Hematopoietic multipotent progenitor cell (in vitro differentiated cells): ENCODE data around the gene PRKCB. TPM values are rescaled to one million over a fixed set of nuclear protein-coding genes. Genes with fewer than 3 reads are reported as not detected.

ENCODE experiments used
- DNase-seq, 3 donors: peaks; one replicate each; pipeline ENCODE4 v3.0.0-alpha.2; 2011 to 2015; ENCODE audit warnings: low read depth in 2 of 3, low spot score in 2 of 3
- total RNA-seq: library from RNA; depleted of rRNA; stranded (reverse); fragments of >200 nt; gene quantifications from one replicate; pipeline ENCODE4 v1.2.3, GENCODE V29; 2012

The PRKCB gene
- total RNA-seq, 1 donor, result 71.6 TPM

DNA sequence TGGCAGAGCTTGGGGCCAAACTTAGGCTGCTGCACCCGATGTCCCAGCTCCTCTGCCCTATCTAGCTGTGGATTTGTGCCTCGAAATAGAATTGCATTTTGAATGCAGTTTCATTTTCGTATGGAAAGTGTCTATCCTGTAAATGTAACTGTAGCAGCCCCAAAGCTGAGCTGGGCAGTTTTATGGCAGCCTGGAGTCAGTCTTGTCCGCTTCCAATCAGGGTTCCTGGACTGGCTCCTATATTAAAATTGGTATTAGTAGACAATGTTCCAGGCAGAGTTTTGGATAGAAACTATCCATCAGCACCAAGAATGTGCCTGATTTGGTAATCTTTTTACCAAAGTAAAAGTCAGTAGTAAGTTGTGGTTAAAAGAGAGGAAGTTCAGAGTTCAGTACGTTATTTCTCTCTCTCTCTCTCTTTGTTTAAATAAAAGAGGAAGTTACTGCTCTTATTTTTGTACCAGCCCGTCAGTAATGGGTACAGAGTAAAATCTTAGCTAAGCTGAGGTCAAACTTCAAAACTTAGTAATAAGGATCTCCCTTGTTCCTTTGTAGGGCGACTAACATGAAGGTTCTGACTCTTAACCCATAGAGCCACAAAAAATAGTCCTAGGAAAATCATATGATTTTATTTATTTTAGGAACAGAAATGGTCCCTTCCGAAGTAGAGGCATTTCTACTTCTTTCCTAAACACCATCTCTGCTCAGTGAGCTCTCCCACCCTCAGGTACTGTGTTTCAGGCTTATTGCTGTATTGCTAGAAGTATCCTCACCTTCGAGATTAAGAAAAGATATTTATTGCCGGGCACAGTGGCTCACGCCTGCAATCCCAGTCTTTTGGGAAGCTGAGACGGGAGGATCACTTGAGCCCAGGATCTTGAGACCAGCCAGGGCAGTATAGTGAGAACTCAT is 28.0 kb downstream of the PRKCB start:
- DNase-seq, result peak in 2 of 3 donors; percentile 60 to 90

DNA sequence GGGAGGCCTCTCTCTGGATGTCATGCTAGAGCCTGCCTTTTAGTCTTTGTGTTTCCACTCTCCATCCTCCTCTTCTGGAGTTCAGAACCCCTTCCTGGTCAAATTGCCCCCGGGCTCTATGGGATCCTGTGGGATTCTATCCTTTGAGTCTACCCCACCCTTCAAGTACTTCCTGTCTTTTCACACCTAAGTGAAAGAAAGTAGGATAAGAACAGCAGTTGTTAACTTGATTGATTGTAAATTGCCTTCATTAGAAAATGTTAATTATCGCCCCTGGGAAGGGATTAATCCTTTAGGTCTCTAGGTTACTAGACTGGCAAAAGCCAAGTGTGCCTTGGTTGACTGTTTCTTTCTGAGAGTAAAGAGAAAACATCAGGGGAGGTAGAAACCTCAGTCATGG is 30.1 kb downstream of the PRKCB start:
- no peak for DNase-seq

GRCh38 chr16:23866621-23867020 is 30.8 kb downstream of the PRKCB start:
- DNase-seq, result no peak

- DNase-seq, result no peak
Observed at GRCh38 chr16:23867566-23867965, 31.8 kb downstream of the PRKCB start.

DNA sequence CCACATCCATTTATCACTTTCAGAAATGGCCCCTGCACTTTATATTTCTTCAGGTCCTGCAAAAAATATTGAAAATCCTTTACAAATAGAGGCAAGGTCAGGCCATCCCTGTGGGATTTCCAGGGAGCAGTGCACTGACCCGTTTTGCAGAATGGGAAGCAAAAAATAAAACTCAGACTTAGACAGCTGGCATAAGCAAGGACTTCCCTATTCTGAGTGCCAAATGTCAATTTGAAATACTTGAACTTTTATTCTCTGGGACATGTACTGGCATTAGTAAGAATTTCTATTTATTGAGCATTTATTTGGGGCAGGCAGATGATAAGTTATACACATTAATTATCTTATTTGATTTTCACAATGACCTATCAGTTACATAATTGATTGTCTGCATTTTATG is 32.4 kb downstream of the PRKCB start:
- peak in 1 of 3 donors; percentile 24 for DNase-seq

DNA sequence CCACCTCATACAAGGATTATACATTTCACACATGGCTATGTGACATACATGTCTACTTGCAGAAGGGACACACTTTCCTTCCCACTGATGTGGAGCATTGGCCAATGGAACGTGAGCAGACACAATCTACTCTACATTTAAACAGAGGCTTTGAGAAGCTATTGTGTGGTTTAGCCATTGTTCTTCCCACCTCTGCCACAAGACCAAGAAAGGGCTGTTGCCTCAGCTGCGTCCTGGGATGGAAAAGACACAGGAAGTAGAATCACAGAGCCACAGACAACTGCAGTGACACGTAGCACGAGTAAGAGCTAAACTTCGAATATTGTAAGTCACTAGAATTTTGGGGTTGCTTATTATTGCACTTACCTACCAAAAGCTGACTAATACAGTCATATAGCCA is 33.3 kb downstream of the PRKCB start:
- no peak for DNase-seq

DNA sequence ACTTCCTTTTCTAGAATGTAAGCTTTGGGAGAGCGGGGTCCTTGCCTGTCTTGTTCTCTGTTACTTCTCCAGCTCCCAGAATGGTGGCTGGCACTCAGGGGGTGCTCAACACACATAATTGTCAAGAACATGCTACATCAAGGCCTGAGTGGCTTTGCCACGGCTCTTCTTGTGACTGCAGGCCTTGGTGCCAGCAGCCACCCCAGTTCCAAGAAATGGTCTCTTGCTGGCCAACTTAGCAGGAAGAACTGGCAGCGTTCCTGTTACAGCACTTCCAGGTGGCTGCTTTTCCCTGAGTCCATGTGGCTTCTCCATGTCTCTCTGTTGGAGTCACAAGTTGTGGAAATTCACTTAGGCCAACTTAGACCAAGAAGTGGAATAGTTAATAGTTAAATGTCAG is 36.1 kb downstream of the PRKCB start:
- DNase-seq, result no peak

GRCh38 chr16:23874613-23875294 is 39.0 kb downstream of the PRKCB start:
- peak in 1 of 3 donors; percentile 36 for DNase-seq

GRCh38 chr16:23876256-23876896 is 40.6 kb downstream of the PRKCB start:
- no peak for DNase-seq

- DNase-seq, result peak in 1 of 3 donors; percentile 67
Observed at GRCh38 chr16:23877107-23878070, 41.6 kb downstream of the PRKCB start.

DNA sequence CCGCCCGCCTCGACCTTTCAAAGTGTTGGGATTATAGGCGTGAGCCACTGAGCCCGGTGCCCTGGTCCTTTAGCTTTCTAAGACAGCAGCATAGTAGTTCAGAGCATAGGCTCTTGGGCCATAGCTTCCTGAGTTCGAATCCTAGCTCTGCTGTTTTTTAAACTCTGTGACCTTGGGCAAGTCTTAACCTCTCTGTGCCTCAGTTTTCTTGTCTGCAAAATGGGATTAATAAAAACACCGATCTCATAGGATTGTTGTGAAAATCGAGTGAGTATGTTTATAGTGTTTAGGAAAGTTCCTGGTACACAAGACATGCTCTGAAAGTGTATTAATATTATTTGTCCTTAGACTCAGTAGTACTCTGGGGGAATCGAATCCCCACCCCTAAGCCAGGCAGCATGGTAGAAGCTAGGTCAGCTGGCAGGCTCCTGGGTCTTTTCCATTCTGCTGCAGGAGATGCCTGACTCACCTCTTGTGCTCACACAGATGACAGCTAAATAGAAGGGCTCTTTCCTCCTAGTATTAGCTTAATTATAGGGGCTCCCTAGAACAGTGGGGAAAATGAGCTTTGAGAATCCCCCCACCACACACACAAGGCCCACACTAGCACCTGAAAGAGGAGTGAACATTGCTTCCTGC is 44.1 kb downstream of the PRKCB start:
- no peak for DNase-seq

DNA sequence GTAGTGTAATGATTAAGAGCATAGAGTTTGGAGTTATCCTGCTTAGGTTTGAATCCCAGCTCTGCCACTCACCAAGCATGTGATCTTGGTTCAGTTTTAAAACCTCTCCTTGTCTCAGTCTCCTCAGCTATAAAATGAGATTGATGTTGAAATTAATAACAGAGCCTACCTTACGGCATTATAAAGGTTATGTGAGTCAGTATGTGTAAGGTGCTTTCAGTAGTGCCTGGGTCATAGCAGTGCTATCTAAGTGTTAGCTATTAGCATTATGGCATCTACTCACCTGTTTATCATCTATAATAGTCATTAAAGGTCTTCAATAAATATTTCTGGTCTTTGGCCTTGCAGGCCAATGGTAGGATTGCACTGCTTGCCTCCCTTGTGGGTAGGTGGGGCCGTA is 53.4 kb downstream of the PRKCB start:
- DNase-seq, result no peak

GRCh38 chr16:23893986-23894385 is 58.2 kb downstream of the PRKCB start:
- no peak for DNase-seq

DNA sequence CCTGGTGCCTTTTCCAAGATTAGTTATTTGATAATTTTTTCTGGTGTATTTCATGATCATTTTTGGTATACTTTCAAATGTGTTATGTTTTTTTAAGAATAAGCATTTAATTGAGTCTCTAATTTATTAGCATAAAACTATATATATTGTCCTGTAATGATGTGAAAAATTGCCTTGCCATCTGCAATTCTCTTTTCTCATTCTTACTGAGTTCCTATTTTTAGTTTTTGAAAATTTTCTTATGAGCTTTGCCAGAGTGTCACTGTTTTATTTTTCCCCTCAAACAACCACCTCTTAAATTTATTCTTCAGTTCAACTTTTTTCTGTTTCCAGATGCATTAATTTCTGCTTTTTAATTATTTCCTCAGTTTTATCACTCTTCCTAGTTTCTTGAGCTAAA is 59.3 kb downstream of the PRKCB start:
- DNase-seq, result no peak

GRCh38 chr16:23896832-23897821 is 61.3 kb downstream of the PRKCB start:
- DNase-seq, result peak in 2 of 3 donors; percentile 71 to 79

DNA sequence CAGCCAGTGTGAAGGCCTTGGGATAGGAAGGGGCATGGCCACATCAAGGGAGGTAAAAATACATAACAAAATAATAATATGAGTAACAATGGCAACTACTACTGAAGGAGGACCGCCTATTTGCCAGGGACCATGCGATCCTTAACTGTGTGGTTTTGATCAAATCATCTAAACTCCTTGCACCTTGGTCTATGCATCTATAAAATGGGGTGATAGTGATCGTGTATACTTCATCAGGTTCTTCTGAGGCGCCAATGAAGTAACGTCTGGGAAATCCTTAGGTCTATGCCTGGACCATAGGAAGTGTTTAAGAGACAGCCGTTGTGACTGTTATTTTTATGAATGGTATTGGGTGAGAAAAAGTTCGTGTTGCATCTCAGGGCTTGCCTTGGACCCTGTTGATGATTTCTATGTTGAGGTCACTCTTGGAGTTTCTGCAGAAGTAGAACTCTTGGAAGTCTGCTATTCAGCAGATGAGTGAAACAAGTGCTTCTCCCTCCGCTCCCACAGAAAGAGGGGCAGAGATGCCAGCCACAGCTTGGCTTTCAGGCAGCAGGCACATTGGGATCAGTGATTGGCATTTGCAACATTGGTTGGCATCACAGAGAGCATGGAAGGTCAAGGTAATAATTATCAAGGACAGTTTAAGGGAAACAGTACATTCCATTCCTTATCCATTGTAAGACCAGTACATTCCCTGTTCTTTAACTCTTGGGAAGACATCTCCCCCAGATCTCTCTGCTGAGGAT is 63.1 kb downstream of the PRKCB start:
- no peak for DNase-seq

DNA sequence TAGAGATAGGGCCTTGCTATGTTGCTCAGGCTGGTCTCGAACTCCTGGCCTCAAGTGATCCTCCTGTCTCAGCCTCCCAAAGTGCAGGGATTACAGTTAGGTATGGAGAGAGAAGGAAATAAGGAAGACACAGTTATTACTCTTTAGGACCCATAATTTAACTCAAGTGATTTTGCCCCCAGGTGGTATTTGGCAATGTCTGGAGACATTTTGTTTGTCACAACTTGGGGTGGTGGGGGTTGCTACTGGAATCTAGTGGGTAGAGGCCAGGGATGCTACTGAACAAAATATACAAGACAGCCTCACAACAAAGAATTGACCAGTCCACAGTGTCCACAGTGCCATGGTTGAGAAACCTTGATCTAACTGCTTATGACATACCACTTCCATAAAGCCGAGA is 64.1 kb downstream of the PRKCB start:
- no peak for DNase-seq
